Transverse colon (tissue), 3 donors: ENCODE measurements around the gene FAH.

Experiments
- EP300 ChIP-seq: sonication (generic); formaldehyde crosslinking; IDR thresholded peaks from one replicate; pipeline ENCODE4 v1.6.1; 2017; ENCODE audit warnings: antibody characterized with exemption, low read depth
- POLR2A ChIP-seq: fragments of 450-650 bp; IDR thresholded peaks from one replicate; pipeline ENCODE4 v1.6.1; 2016; ENCODE audit warnings: antibody characterized with exemption, mild to moderate bottlenecking, moderate library complexity
- TF ChIP-seq, protein P1 (sequence below), 5 experiments: fragments of 200-600 bp in 3 of 5; fragments of 450-650 bp in 2 of 5; sonication (generic) in 3 of 5; IDR thresholded peaks; 1 replicate in 2 of 5; 2 replicates in 3 of 5; pipeline ENCODE4 v1.5.1; 2016 to 2017; ENCODE audit warnings: antibody characterized with exemption in 5 of 5, inconsistent platforms in 3 of 5, mild to moderate bottlenecking in 2 of 5, moderate library complexity in 1 of 5

DNA sequence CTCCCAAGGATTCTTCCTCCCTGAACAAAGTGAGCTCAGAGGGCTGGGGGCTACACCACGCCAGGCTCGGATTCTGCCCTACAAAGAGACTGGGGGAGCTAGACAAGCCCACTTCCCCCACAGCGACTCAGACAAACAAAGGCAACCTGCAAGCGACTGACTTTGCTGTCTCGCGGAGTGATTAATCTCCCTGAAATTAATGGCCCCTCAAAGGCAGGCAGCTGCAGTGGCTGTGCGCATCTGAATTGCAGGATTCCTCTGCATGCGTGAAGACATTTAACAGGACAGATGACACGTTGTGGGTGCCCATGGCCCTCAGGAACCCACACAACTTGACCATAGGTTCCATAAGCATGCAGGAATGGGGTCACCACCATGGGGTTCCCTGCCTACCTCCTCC is 80.8 kb downstream of the FAH start:
- TF ChIP-seq, protein P1, sequence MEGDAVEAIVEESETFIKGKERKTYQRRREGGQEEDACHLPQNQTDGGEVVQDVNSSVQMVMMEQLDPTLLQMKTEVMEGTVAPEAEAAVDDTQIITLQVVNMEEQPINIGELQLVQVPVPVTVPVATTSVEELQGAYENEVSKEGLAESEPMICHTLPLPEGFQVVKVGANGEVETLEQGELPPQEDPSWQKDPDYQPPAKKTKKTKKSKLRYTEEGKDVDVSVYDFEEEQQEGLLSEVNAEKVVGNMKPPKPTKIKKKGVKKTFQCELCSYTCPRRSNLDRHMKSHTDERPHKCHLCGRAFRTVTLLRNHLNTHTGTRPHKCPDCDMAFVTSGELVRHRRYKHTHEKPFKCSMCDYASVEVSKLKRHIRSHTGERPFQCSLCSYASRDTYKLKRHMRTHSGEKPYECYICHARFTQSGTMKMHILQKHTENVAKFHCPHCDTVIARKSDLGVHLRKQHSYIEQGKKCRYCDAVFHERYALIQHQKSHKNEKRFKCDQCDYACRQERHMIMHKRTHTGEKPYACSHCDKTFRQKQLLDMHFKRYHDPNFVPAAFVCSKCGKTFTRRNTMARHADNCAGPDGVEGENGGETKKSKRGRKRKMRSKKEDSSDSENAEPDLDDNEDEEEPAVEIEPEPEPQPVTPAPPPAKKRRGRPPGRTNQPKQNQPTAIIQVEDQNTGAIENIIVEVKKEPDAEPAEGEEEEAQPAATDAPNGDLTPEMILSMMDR (IDR thresholded peaks at IDR 0.05): no peak
- no peak for TF ChIP-seq POLR2A
- no peak for TF ChIP-seq EP300
